Midbrain (tissue), 1 donor: ENCODE data around the gene C9orf72.

Source experiments
- DNase-seq: peaks from one replicate; lab custom pipeline; 2025; lab: John Stamatoyannopoulos, UW

C9orf72 gene

DNA sequence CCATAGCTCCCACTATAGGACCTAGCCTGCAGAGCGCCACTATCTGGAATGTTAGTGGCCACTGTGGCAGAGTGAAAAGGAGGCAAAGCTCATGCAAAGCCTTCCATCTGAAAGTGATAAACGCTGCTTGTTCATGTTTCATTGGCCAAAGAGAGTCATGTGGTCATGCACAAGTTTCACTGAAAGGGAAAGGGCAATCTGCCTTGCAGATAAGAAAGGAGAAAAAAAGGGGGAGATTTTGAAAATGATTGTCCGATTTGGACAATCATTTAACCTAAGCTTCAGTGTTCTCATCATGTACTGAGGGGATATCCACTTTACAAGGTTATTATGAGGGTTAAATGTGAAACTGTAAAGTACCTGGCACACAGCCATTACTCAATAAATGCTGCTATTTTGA lies 34.6 kb downstream of the C9orf72 start:
- DNase-seq: no peak

DNA sequence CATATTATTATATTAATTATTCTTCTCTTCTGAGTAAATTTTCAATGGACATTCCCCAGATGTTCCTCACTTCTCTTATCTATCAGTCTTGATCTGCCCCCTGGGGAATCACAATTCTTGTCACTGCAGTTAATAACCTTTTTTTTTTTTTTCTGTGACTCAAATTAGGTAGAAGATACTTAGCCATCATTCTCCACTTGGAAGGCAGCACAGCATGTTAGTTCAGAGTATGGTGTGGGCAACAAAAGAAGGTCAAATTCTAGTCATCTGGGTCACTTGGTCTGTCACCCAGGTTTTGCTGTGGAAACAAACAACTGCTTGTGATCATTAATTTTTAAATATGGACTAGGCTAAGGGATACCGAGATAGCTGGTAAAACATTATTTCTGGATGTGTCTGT lies 35.5 kb downstream of the C9orf72 start:
- DNase-seq: no peak

DNA sequence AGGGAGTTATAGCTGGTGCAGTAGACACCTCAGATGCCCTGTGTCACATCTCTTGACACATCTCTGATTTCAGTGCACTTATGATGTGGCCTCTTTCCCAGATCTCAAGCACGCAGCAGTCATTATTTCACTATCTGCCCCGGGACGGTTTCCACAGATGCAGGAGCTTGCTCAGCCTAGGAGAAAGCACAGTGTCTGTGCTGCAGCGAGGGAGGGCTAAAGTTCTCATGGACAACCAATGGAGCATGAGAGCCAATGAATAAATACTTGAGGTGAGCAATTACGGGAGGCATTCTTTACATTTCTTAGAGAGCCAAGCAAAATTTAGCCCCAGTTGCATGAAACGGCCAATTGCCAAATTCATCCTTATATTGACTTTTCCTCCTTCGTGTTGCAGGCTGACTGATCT lies 36.2 kb downstream of the C9orf72 start:
- DNase-seq: peak; percentile 21

DNA sequence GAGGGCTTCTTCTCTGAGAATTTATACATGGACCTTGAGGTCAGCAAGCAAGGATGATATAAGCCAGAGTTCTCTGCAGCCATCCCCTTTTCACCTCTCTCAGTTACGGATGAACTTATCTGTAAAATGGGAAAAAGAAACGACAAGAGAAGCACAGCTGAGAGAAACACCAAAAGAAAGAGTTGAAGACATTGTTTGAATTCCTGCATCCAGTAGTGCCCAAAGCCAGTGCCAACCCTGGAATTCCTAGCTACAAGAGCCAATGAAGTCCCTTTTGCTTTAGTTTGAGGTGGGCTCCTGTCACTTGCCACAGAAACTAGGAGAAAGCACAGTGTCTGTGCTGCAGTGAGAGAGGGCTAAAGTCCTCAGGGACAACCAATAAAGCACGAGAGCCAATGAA lies 37.1 kb downstream of the C9orf72 start:
- no peak for DNase-seq

DNA sequence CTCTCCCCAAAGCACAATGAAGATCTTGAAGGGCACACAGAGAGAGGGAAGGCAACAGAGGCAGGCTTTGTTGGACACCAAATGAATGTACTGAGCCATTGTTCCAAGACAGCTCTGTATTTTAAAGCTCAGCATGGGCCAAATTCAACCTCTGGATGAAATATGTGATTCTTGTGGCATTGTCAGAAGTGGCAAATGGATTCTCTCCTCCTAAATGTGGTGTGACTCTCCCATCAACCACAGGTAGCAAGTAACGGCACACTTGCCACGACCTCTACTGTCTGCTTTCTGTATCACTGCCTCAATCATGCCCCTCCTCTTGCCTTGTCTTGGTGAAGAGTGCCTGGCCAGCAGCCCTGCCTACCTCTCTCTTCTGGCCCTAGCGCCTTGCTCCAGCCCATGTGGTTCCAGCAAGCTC lies 37.6 kb downstream of the C9orf72 start:
- peak; percentile 71 for DNase-seq

DNA sequence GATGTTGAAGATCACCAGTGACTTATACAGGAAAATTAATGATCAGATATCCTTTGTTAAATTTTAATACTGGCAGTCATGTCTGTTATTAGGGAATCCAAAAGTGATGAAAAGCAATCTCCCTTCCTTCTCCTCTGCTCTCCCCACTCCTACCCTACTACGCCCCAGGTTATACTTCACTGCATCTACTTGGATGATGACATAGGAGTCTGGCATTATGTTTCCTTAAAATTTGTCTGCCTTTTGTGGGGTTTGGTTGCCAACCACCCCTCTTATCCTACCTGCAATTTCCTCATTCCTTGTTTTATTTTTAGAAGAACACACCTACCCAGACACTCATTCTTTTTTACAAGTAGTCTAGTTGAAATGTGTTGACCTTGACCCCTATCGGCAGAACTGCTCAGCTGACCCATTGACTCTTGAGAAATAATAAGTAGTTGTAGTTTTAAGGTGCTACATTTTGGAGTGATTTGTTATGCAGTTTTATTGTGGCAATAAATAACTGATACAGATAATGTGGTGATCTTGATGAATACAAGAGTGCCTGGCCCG lies 38.5 kb downstream of the C9orf72 start:
- no peak for DNase-seq

DNA sequence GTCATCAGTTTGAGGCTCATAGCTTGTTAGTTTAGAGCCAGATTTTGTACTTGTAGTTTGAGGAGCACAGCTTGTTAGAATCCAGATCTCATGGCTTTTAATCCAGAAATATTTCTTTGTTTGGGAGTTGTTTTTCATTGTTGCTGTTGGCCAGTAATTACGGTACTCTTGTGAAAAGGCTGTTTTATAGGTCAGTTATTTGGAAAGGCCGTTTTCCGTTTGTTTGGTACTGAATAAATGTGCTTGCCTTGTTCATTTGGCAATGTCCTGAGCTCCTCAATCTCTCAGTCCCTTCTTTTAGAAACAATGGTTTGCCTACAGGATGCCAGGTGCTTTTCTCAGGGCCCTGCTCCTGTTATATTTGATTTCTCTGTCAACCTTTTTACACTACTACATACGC lies 39.1 kb downstream of the C9orf72 start:
- peak; percentile 65 for DNase-seq

DNA sequence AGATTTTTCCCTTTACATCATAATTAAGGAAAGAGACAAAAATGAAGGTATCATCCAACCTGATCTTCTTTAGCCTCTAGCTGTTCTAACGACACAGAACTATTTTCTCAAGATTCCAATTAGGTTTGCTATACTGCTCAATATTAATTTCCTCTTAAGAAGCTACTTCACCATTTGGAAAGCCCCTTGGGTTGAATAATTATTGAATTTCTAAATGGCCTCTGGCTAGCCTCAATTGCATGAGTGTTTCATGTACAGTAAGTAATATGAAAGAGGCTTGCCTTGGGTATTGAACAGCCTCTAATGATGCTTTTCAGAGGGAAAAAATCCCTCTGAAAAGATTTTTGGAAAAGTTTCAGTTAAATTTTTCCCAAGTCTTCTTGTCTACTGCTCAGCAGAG lies 40.0 kb downstream of the C9orf72 start:
- no peak for DNase-seq

DNA sequence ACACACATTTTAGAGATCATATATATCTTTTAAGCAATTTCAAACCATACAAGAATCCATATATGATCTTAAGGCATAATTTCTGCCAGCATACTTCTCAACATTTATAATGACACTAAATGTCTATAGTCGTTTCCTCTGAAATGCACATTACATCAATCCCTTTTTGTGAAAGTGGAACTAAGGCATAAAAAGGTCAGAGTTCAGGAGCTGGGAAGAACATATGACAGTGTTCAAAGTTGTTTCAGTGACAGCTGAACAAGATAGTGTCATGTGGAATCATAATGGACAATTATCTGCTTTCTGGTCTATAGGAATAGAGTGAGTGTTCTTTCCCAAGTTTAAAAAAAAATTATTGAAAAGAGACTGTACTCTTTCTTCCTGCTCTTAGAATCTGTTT lies 41.2 kb downstream of the C9orf72 start:
- no peak for DNase-seq

DNA sequence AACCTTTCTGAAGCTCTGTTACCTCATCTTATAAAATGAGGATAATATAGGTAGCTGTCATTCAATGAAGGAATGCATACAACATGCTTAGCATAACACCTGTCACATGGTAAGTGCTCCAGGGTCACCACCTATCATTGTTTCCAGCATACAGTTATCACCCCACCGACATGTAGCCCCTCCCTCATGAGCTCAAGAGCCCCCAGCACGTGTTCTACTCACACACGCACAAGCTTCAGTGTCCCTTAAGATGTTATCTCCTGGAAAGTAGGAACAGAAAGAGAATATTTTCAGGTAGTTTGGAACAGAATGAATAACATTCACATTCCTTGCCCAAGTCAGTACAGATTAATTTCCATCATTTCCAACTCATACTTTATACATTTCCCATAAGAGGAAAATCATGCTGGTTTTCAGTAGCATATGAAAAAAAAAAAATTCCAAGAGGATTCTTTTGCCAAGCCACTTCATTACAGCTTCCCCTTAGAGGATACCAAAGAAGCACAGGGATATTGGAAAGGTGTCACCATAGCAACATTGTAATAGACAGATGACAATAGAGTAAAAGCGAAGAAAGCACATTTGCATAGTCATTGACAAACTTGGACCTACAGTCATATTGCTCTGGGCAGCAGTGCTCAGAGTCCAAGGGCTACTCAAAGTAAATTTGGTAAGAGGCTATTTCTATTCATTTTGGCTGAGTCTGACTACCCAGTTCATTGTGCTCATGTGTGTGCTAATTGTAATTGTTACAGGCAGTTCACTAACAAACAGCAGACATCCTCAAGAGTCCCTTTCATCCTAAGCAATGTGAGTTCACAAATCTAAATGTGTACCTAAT lies 42.1 kb downstream of the C9orf72 start:
- peak; percentile 26 for DNase-seq

DNA sequence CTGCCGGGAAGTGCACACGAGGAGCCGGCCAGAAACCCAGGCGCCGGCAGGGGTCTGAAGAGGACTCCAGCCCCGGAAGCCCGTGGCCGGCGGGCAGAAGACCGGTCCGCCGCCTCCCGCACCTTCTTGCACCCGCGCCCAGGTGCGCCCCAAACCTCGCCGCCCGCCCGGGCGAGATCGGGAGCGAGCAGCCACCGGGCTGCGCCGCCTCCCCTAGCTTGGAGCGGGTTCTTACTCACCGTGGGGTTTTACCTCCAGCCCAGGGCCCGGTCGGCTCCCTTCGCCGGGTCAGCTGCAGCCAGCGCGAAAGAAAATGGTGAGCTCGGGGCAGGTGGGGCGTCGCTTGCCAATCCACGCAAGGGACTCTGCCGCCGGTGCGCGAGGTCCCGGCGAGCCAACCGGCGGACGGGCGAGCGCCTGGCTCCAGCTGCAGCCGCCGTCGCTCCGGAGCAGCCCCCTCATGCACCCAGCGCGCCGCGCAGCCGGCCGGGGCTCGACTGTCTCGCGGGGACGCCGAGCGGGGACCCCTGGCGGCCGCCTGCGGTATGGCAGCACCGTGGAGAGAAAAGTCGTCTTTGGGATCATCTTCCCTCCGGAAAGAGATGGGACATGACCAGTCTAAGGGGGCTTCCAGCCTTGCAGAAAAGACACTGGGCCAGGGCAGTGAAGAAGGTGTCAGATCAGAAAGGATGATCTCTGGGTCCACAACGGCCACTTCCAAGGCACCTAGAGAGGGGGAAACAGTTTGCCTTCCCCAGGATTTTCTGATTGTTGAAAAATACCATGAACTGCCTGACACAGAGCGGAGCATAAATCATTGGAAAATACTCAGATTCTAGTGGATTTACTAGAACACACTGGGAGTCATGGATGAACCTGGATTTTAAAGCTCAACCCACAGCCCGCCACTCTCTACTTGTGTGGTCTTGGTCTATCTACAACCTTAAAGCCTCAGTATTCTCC lies 43.7 kb downstream of the C9orf72 start, which contains the start of gene MOB3B:
TSS of gene MOB3B (minus strand) at position 499 of the 963 bp plus-strand sequence. CDS start 74,264 bp downstream, outside the sequence.
- peak; percentile 88 for DNase-seq

DNA sequence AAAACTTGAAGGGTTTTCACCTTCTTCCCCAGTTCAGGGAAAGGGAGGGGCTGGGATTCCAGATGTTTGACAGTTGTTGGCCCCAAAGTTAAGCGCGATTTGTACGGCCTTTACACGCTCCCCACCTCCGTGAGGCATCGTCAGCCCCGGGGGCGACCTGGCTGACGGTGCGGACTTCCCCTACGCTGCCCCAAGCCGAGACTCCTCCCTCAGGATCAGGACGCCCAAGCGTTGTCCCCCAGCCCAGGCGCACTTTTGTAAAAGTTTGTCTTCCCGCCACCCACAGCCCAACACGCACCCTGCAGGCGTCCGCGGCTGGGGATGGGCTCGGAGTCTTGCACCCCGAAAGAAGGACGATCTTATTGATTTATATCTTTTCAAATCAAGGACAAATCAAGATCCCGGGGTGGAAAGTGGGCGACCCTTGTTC lies 44.4 kb downstream of the C9orf72 start:
- DNase-seq: peak; percentile 58

DNA sequence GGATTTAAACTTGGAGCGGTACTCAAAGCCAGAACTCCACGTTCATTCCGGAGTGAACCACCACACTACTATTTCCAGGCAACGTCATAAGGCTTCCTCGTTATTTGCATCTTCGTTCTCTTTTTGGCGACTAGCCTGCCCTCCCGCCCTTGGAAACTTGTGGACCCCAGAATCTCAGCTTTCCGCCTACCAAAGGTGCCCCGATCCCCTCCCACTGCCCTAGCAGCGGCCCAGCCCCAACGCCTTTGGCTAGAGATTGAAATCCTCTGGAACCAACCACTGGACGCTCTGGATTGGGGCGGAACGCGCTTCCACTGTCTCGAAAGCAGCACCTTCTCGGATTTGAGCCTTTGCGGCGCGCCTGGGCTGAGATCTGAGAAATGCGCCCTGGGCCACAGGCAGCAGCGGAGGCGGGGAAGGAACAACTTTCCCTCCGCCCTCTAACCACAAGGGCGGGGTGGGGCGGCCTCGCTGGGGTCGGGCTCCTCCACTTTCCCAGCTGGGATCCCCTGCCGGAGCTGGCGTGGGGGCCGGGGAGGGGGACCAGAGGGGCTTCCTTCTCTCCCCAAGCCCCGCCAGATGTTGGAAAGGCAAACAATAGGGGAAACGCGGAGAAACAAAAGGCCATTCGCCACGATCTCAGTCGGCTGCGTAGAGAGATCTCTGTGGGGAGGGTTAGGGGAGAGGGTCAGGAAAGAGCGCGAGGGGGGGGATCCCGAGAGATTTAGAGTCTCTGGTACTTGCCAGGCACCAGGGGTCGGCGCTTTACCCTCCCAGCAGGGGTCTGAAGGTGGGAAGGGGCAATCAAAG lies 45.0 kb downstream of the C9orf72 start:
- DNase-seq: peak; percentile 71

DNA sequence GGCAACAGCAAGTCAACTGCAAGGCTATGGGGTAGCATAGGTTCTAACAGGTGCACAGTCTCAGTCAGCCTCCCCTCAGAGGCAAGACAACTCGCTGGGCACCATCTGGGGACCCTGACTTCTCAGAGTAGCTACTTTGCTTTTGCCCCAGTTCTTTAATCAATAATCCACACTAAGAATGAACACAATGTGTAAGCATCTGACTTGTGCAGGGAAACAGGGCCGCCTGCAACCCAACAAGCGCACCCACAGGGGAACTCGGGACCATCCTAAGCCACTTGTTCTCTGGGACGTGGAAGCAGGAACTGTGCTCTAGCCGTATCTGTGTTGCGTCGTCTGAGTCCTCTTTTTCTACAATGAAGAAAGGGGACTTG lies 45.6 kb downstream of the C9orf72 start:
- DNase-seq: peak; percentile 66

DNA sequence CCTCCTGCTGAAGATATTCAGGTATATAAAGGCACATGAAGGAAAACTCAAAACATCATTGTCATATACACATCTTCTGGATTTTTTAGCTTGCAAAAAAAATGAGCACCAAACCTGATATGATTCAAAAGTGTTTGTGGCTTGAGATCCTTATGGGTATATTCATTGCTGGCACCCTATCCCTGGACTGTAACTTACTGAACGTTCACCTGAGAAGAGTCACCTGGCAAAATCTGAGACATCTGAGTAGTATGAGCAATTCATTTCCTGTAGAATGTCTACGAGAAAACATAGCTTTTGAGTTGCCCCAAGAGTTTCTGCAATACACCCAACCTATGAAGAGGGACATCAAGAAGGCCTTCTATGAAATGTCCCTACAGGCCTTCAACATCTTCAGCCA lies 49.0 kb downstream of the C9orf72 start, which contains the start of gene IFNK:
TSS of gene IFNK (plus strand) at position 55 of the 400 bp plus-strand sequence. CDS start at position 102, 47 bp downstream.
- DNase-seq: no peak

DNA sequence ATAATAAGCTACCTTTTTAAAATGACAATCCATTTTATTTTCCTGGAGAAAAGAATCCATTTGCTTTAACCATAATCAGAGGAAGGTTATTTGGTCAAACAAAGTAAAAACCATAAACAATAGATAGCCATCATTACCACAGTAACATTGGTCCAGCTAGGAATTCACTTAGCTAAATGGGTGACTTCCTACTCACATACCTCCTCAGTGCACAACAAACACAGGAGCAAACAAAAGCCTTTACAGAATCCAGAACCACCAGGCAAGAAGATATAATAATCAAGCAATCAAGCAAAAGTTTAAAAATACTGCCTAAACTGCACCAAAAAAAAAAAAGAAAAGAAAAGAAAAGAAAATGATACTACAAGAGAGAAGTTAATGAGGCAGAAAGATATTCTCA lies 50.1 kb downstream of the C9orf72 start:
- DNase-seq: no peak

DNA sequence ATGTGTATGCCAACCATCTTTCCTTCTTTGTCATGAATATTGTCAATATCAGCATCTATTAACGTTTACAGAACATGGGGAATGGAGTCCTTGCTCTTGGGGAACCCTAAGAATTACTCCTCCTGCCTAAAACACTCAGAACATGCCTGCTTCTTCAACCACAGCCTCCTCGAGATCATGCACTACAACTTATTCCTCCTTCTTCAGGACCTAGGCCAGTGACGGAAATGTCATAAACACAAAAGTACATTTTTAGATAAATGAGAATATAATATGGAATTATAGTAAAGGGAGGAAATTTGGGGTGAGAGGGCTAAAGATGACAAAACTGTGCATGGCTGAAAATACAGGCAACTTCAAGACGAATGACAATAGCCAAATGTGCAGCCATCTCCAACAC lies 52.3 kb downstream of the C9orf72 start:
- no peak for DNase-seq

DNA sequence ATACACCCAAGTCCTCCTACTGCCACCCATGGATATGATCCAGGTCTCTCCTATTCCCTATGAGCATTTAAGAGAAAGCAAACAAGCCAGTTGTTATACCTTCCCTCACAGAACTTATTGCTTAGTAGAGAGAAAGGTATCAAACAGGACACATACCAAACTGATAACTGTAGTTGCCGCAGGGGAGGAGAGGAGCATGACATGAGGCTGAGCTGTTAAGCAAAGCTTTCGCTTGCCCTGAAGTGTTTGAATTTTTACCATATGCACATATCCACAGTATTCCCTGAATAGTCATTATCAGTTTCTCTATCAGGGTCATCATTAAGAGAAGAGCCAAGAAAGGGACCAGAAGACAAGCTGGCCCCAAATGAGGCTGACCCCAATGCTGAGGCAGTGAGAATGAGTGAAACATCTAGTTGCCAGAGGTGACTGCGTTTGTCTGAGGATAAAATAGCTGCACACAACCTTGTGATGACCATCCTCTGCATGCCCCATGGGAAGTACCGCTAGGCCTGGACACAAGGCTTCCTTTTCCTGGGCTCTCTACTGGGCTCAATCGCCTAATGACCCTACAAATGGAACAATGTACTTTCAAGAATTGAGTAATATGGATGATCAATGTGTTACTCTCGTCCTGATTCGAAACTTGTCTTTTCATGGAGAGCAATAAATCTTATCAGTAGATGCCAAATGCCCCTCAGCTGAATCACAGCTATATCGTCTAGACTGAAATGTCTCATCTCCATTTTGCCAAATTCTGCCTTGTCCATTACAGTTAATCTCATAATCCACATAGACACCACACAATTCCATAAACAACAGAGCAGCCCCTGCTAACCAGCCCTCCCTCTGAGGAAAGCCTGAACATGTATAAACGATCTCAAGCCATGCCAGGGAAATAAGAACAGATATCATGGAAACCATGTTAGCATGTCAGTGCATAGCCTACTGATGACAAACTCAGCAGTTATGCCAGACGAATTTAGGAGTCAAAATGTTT lies 53.5 kb downstream of the C9orf72 start:
- no peak for DNase-seq

DNA sequence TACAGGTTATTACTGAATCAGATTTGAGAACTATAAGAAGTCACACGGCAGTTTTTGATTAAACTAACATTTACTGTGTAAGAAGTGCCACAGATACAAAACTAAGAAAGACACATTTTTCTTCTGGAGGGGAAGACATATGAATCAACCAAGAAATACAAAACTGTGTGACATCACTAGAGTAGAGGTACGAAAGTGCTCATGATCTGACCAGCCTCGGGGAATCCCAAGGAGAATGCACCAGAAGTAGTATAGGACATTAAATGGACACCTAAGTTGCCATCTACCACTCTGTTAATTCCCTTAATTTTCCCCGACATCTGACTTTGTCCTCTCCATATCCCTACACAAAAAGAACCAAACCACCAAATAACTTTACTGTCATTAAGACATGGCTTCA lies 54.5 kb downstream of the C9orf72 start:
- DNase-seq: no peak

DNA sequence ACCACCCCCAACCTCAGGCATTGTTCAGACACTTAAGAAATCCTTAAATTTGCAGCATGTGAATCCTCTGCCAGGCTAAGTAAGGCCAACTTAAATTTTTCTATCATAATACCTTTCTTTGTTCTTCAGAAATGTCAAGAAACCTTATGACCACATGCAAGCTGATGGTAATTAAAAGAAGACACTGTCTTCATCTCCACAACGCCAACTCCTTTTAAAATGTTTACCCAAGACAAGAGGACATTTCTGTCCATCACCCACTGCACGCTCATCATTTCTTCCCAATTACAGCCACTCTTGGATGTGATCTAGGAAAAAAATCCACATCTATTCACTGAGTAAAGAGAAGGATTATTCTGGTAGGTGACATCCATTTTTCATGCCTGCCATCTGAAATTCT lies 55.3 kb downstream of the C9orf72 start:
- DNase-seq: no peak
